ENCODE data around the gene NTHL1.
A peak's percentile ranks its signal among the peaks of the same experiment; 100 is the strongest.

The NTHL1 gene

GRCh38 chr16:2057438-2057837 is 9.8 kb upstream of the NTHL1 start:
- H3K4me3 ChIP-seq (ENCODE audit: low read depth, low read length) = no peak overlapping the region
- TF ChIP-seq CTCF (IDR thresholded peaks at IDR 0.05; ENCODE audit: low read depth, low read length, missing control alignments) = no peak
- no peak for DNase-seq (ENCODE audit: low read depth)

DNA sequence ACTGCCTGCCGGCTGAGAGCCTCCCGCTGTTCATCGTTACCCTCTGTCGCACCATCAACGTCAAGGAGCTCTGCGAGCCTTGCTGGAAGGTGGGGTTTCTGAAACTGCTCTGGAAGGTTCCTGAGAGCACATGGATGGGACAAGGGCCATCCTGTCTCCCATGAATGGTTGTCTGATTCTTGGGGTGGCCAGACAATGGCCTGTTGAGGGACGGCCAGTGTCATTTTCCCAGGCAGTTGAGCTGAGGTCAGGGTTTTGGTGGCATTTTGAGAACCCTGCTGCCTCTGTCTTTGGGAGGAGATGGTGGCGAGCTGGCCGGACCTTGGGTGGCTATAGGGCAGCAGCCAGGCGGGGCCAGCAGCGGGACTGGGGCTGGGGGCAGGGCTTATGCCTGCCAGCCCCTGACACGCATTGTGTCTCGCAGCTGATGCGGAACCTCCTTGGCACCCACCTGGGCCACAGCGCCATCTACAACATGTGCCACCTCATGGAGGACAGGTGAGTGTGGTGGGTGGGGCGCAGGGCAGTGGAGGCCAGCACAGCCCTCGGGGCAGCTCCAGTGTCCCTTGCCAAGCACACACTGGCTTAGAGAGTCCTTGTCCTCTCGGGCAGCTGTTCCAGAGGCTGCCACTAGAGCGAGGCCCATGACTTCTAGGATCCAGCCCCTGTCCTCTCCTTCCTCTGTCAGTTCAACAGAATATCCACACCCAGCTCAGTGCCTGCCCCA is 9.2 kb upstream of the NTHL1 start:
- no peak overlapping the region for H3K4me3 ChIP-seq (ENCODE audit: low read depth, low read length)
- TF ChIP-seq CTCF (IDR thresholded peaks at IDR 0.05; ENCODE audit: low read depth, low read length, missing control alignments) = peak; percentile 27
- no peak for DNase-seq (ENCODE audit: low read depth)

DNA sequence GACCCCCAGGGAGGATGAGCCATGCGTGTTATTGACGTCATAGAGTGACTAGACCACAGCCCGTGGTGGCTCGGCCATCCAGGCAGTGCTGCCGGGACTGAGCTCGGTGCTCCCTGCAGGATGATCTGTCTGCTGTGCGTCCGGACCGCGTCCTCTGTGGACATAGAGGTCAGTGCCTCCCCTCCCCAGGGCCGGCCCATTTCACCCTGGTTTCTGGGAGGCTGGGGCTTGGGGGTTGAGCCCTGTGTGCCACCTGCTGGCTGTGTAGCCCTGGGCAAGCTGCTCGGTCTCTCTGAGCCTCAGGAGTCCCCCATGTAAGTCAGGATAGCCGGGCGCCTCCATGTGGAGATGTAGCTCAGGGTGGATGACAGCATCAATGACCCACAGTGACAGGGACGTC is 8.4 kb upstream of the NTHL1 start:
- no peak for TF ChIP-seq CTCF (IDR thresholded peaks at IDR 0.05; ENCODE audit: low read depth, low read length, missing control alignments)
- no peak overlapping the region for H3K4me3 ChIP-seq (ENCODE audit: low read depth, low read length)
- no peak for DNase-seq (ENCODE audit: low read depth)

GRCh38 chr16:2054543-2055245 is 7.1 kb upstream of the NTHL1 start:
- H3K4me3 ChIP-seq (ENCODE audit: low read depth, low read length) = no peak overlapping the region
- no peak for TF ChIP-seq CTCF (IDR thresholded peaks at IDR 0.05; ENCODE audit: low read depth, low read length, missing control alignments)
- DNase-seq (ENCODE audit: low read depth) = no peak

- no peak overlapping the region for H3K4me3 ChIP-seq (ENCODE audit: low read depth, low read length)
- no peak for DNase-seq (ENCODE audit: low read depth)
- TF ChIP-seq CTCF (IDR thresholded peaks at IDR 0.05; ENCODE audit: low read depth, low read length, missing control alignments) = no peak
Measured at GRCh38 chr16:2053897-2054296, 6.3 kb upstream of the NTHL1 start.

DNA sequence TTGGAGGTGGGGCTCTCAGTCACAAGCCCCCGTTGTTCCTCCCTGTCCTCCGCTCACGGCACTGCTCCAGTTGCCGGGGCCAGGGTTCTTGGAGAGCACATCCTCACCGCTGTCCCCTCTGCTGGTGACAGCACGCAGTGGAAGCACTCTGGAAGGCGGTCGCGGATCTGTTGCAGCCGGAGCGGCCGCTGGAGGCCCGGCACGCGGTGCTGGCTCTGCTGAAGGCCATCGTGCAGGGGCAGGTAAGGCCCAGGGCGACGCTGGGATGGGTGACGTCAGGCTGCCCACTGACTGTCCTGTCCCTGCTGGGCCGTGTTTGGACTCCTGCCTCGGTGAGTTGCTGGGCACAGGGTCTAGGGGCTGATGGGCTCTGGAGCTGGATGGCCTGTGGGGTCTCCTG is 5.6 kb upstream of the NTHL1 start:
- TF ChIP-seq CTCF (IDR thresholded peaks at IDR 0.05; ENCODE audit: low read depth, low read length, missing control alignments) = no peak
- DNase-seq (ENCODE audit: low read depth) = no peak
- H3K4me3 ChIP-seq (ENCODE audit: low read depth, low read length) = no peak overlapping the region

All from GM12864 (cell line).